GM12878 (cell line): ENCODE results near the gene TAPT1. TPM values are rescaled to one million over a fixed set of nuclear protein-coding genes. Genes with fewer than 3 reads are reported as not detected.

Experiments
- ATAC-seq: fragments of 200-7000 bp; cut with Tn5 transposase; 3 replicates; pipeline ENCODE4 v1.9.1; 2020; ENCODE audit warnings: mild to moderate bottlenecking, moderate library complexity
- BruUV-seq: library from RNA; stranded (reverse); fragments of 400-500 nt; replicated peaks from 2 replicates; lab custom pipeline; 2021; lab: Mats Ljungman, UMichigan
- CTCF ChIA-PET: fragments of 300-600 bp; sonication (Branson Sonifier 250); formaldehyde crosslinking; extraction: SDS; loops from one replicate; lab custom pipeline; 2021; ENCODE audit warnings: inconsistent platforms; lab: Yijun Ruan, JAX
- POLR2A ChIA-PET: fragments of 350-600 bp; formaldehyde crosslinking; extraction: SDS; loops from one replicate; lab custom pipeline; 2021; ENCODE audit warnings: inconsistent platforms; lab: Charles Lee
- RAD21 ChIA-PET: fragments of 300-600 bp; sonication (Branson Sonifier 250); formaldehyde crosslinking; loops from one replicate; lab custom pipeline; 2023; ENCODE audit warnings: antibody characterized with exemption; ENCODE audit not compliant: unreplicated experiment; lab: Charles Lee
- SMC1A ChIA-PET: fragments of 300-600 bp; sonication (Branson Sonifier 250); formaldehyde crosslinking; loops from one replicate; lab custom pipeline; 2023; ENCODE audit not compliant: unreplicated experiment, uncharacterized antibody; lab: Charles Lee
- DNase-seq: peaks from one replicate; pipeline ENCODE4 v3.0.0-alpha.2; 2011; ENCODE audit warnings: low read depth, low spot score
- FAIRE-seq: peaks from 3 replicates; lab custom pipeline; 2011; peaks lifted over from hg19 to GRCh38; lab: Jason Lieb, UNC
- H2AFZ ChIP-seq: 2 replicates; pipeline ENCODE4 v1.6.0; 2011; ENCODE audit warnings: low read depth, low read length, control low read depth; ENCODE audit not compliant: control insufficient read depth
- H3K27ac ChIP-seq: 2 replicates; pipeline ENCODE4 v1.5.1; 2011; ENCODE audit warnings: control low read depth; ENCODE audit not compliant: control insufficient read depth, insufficient read depth
- H3K27me3 ChIP-seq, 2 experiments: replicated peaks in 1 of 2; 2 replicates each; pipeline versions ENCODE4 v1.6.0 to v1.6.1; 2011; ENCODE audit warnings: low read length in 1 of 2; ENCODE audit not compliant: control insufficient read depth in 2 of 2, insufficient read depth in 2 of 2
- H3K36me3 ChIP-seq, 2 experiments: 2 replicates each; pipeline ENCODE4 v1.5.1; 2011; ENCODE audit warnings: low read length in 1 of 2; ENCODE audit not compliant: control insufficient read depth in 2 of 2, insufficient read depth in 2 of 2
- H3K4me1 ChIP-seq: 2 replicates; pipeline ENCODE4 v1.6.1; 2011; ENCODE audit warnings: mild to moderate bottlenecking, low read length, moderate library complexity, mixed read lengths; ENCODE audit not compliant: control insufficient read depth, insufficient read depth
- H3K4me2 ChIP-seq: 2 replicates; pipeline ENCODE4 v1.6.0; 2011; ENCODE audit warnings: control low read depth; ENCODE audit not compliant: control insufficient read depth, insufficient read depth
- H3K4me3 ChIP-seq: fragments of 200-600 bp; sonication (generic); 2 replicates; pipeline ENCODE4 v1.5.1; 2016
- H3K79me2 ChIP-seq: 2 replicates; pipeline ENCODE4 v1.6.0; 2011; ENCODE audit warnings: low read length; ENCODE audit not compliant: control insufficient read depth, insufficient read depth
- H3K9ac ChIP-seq: 2 replicates; pipeline ENCODE4 v1.8.0; 2011; ENCODE audit warnings: low read length, control low read depth, mixed read lengths; ENCODE audit not compliant: control insufficient read depth, insufficient read depth
- H3K9me3 ChIP-seq: replicated peaks from 3 replicates; pipeline ENCODE4 v1.5.1; 2011; ENCODE audit warnings: mild to moderate bottlenecking, low read length; ENCODE audit not compliant: control insufficient read depth, insufficient read depth
- H4K20me1 ChIP-seq: 2 replicates; pipeline ENCODE4 v1.6.0; 2011; ENCODE audit not compliant: control insufficient read depth, insufficient read depth
- BRCA1 ChIP-seq: IDR thresholded peaks from 2 replicates; pipeline ENCODE4 v1.6.1; 2011; ENCODE audit warnings: low read depth, low read length, improper control_type of control experiment
- CBFB ChIP-seq: IDR thresholded peaks from 2 replicates; pipeline ENCODE4 v1.6.1; 2016; ENCODE audit warnings: antibody characterized with exemption, low read depth
- E2F4 ChIP-seq: IDR thresholded peaks from 2 replicates; pipeline ENCODE4 v1.6.1; 2012; ENCODE audit warnings: low read depth, low read length, improper control_type of control experiment
- ESRRA ChIP-seq: IDR thresholded peaks from 2 replicates; pipeline ENCODE4 v1.6.1; 2012; ENCODE audit warnings: mild to moderate bottlenecking, low read length, improper control_type of control experiment
- ETV6 ChIP-seq, 2 experiments: fragments of 450-650 bp in 1 of 2; IDR thresholded peaks in 1 of 2; conservative IDR thresholded peaks in 1 of 2; 2 replicates each; pipeline ENCODE4 v1.6.1; 2014; ENCODE audit warnings: antibody characterized with exemption in 1 of 2, borderline replicate concordance in 1 of 2, low read depth in 1 of 2, mild to moderate bottlenecking in 1 of 2, moderate library complexity in 1 of 2
- IRF4 ChIP-seq: IDR thresholded peaks from 2 replicates; pipeline ENCODE4 v1.6.1; 2011; ENCODE audit warnings: low read depth, low read length
- KLF5 ChIP-seq: fragments of 450-650 bp; IDR thresholded peaks from 2 replicates; pipeline ENCODE4 v1.6.1; 2014; ENCODE audit warnings: mild to moderate bottlenecking; ENCODE audit not compliant: partially characterized antibody
- POLR2AphosphoS5 ChIP-seq: IDR thresholded peaks from 2 replicates; pipeline ENCODE4 v1.6.1; 2011; ENCODE audit warnings: mild to moderate bottlenecking, low read length, inconsistent platforms
- SUZ12 ChIP-seq: fragments of 200-600 bp; sonication (generic); IDR thresholded peaks from one replicate; pipeline ENCODE4 v1.6.1; 2018; ENCODE audit warnings: antibody characterized with exemption, mild to moderate bottlenecking; ENCODE audit not compliant: unreplicated experiment
- TAF1 ChIP-seq: IDR thresholded peaks from 2 replicates; pipeline ENCODE4 v1.6.1; 2011; ENCODE audit warnings: mild to moderate bottlenecking, low read depth, low read length, borderline replicate concordance
- TARDBP ChIP-seq: IDR thresholded peaks from 2 replicates; pipeline ENCODE4 v1.6.1; 2016; ENCODE audit warnings: borderline replicate concordance
- YBX1 ChIP-seq: fragments of 450-650 bp; IDR thresholded peaks from 2 replicates; pipeline ENCODE4 v1.6.1; 2016; ENCODE audit warnings: antibody characterized with exemption
- ZNF384 ChIP-seq: IDR thresholded peaks from 2 replicates; pipeline ENCODE4 v1.6.1; 2012; ENCODE audit warnings: low read depth, mild to moderate bottlenecking, low read length, improper control_type of control experiment, borderline replicate concordance
- WGBS: methylation state at CpG from one replicate; pipeline ENCODE4 v1.1.6; 2016; ENCODE audit warnings: low lambda C conversion rate; ENCODE audit not compliant: insufficient replicate concordance, insufficient coverage; ENCODE audit errors: missing lambda C conversion rate; 5-methylcytosine and 5-hydroxymethylcytosine counted together
- in situ Hi-C: fragments of 300-500 bp; cut with MboI; formaldehyde crosslinking; loops from 9 replicates; pipeline ENCODE4 v1.14.3; 2018; ENCODE audit warnings: mixed read lengths
- intact Hi-C: fragments of 100-400 bp; cut with micrococcal nuclease; formaldehyde crosslinking; loops from one replicate; pipeline ENCODE4 v1.14.2; 2022; ENCODE audit not compliant: unreplicated experiment
- polyA plus RNA-seq, 11 experiments: library from polyadenylated mRNA; depleted of rRNA in 4 of 11; unstranded in 6 of 11; stranded (reverse) in 5 of 11; fragments of >200 nt; fragmentation: Nextera tagmentation in 4 of 11; fragmentation: Illumina TruSeq in 1 of 11; extraction: Ambion mirVana in 4 of 11; extraction: Trizol in 1 of 11; gene quantifications; 1 replicate in 1 of 11; 2 replicates in 10 of 11; pipeline versions ENCODE4 v1.2.1 to v1.2.3, GENCODE V29; 2011 to 2016; ENCODE audit warnings: inconsistent platforms in 2 of 11, missing spikeins in 2 of 11, low read depth in 1 of 11
- total RNA-seq, 4 experiments: library from RNA; depleted of rRNA in 3 of 4; stranded (reverse); fragments of >200 nt in 3 of 4; fragmentation: Illumina TruSeq in 1 of 4; extraction: Trizol in 1 of 4; gene quantifications; 2 replicates each; pipeline versions ENCODE4 v1.2.1 to v1.2.3, GENCODE V29; 2013 to 2021
- TF ChIP-seq, protein P1 (sequence below): fragments of 450-650 bp; IDR thresholded peaks from 2 replicates; pipeline ENCODE4 v1.6.1; 2017; ENCODE audit warnings: mild to moderate bottlenecking, low read depth, inconsistent platforms; ENCODE audit not compliant: poor library complexity, severe bottlenecking

TAPT1 gene
- total and polyA plus RNA-seq, 10 of the 15 experiments (the other 5 are each of a cell fraction or from before 2014, with no cell fraction given) = 0.91 to 23.3 (median 9.5) TPM

- Histone ChIP-seq H2AFZ (no peak overlapping the region), H3K4me3 (no peak overlapping the region), H3K27ac (no peak overlapping the region), H3K27me3 (no peaks in the 10 kb centered on the region), H4K20me1 (no peaks in the 10 kb centered on the region), H3K36me3 (no peaks in the 10 kb centered on the region), H3K79me2 (no peaks in the 10 kb centered on the region), H3K4me1 (no peaks in the 10 kb centered on the region), H3K9ac (no peak overlapping the region), H3K9me3 (no peaks in the 10 kb centered on the region), H3K4me2 (no peak overlapping the region)
- CTCF ChIA-PET = no interaction called here
- no TSS peak for BruUV-seq
- TF ChIP-seq IRF4 (no peak), TARDBP (no peak), CBFB (no peak), SUZ12 (no peak), ZNF384 (no peak), BRCA1 (no peak), KLF5 (no peak), E2F4 (no peak), TAF1 (no peak), ETV6 (conservative IDR thresholded peaks at IDR 0.05 in 1 of 2, IDR thresholded peaks at IDR 0.05 in 1 of 2; ENCODE audit: borderline replicate concordance in 1 of 2, low read depth in 1 of 2) (no peak), YBX1 (no peak), POLR2AphosphoS5 (no peak), ESRRA (no peak)
- TF ChIP-seq, protein P1, sequence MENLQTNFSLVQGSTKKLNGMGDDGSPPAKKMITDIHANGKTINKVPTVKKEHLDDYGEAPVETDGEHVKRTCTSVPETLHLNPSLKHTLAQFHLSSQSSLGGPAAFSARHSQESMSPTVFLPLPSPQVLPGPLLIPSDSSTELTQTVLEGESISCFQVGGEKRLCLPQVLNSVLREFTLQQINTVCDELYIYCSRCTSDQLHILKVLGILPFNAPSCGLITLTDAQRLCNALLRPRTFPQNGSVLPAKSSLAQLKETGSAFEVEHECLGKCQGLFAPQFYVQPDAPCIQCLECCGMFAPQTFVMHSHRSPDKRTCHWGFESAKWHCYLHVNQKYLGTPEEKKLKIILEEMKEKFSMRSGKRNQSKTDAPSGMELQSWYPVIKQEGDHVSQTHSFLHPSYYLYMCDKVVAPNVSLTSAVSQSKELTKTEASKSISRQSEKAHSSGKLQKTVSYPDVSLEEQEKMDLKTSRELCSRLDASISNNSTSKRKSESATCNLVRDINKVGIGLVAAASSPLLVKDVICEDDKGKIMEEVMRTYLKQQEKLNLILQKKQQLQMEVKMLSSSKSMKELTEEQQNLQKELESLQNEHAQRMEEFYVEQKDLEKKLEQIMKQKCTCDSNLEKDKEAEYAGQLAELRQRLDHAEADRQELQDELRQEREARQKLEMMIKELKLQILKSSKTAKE = no peak
- POLR2A ChIA-PET = no interaction called here
- no peak for DNase-seq
- no peak for FAIRE-seq
- WGBS = 53% methylated on average over 2 of the region's 2 CpGs
- RAD21 ChIA-PET = no interaction called here
- intact Hi-C loops (no loop called here), in situ Hi-C loops (no loop called here)
- SMC1A ChIA-PET = no interaction called here
- no peak for ATAC-seq
Measured at GRCh38 chr4:16255730-16256129, 29.5 kb upstream of the TAPT1 start.
